ENCODE data around the gene ERBIN. TPM values are rescaled to one million over a fixed set of nuclear protein-coding genes. Genes with fewer than 3 reads are reported as not detected.

Gene ERBIN
- total RNA-seq, 1 experiment from 2014 or later = 38.9 TPM

DNA sequence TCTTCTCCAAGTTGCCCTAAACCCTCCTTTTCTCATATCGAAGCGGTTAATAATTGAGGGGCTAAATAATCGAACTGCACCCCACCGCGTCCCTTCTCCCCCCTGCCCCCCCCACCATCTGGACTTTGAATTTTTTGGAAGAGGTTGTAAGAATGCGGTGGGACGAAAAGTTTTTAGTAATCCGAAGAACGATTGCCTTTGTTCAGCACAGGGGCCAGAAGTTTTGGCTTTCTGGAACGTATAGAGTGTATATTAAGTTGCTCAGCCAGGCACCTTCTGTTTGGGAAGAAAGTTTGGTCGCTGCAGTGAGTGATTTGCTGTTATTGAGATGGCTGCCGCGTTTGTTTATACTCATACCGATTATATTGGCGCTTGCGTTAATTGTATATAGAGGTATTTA is 518 bp downstream of the ERBIN start:
- Histone ChIP-seq H3K27me3 (ENCODE audit: low read length) (no peaks in the 10 kb centered on the region), H3K9me2 (replicated peaks; ENCODE audit: low read length) (no peaks in the 10 kb centered on the region), H3K27ac (ENCODE audit: low read length) (peak overlapping the region; percentile 87), H3K79me2 (ENCODE audit: low read length) (peaks cover 75% of the 10 kb centered on the region), H3K4me3 (ENCODE audit: low read length) (peak overlapping the region; percentile 88), H3K9ac (ENCODE audit: low read length) (peak overlapping the region; percentile 84), H3K4me2 (ENCODE audit: low read length) (peak overlapping the region; percentile 85), H3K4me1 (ENCODE audit: insufficient read depth, low read length) (peaks cover 15% of the 10 kb centered on the region), H4K20me1 (ENCODE audit: low read length) (peaks cover 13% of the 10 kb centered on the region), H3F3A (ENCODE audit: low read length, unreplicated experiment) (no peaks in the 10 kb centered on the region), H3K36me3 (ENCODE audit: low read depth, low read length) (no peaks in the 10 kb centered on the region), H3K9me3 (ENCODE audit: low read length) (no peaks in the 10 kb centered on the region), H2AFZ (ENCODE audit: low read length) (no peak overlapping the region)
- intact Hi-C loops (cut with micrococcal nuclease) = loop anchor here (2.0 to 10.0 kb wide), 6 partner anchors 55 to 218 kb away; partner anchors contain the start of genes NLN, SGTB and SREK1
- POLR2A ChIA-PET (ENCODE audit: unreplicated experiment) = interaction anchor here (0.6 to 1.0 kb wide), 5 partner anchors 45 to 271 kb away, joined by 3 to 14 read pairs (median 4); no protein-coding TSS in a partner anchor
- ATAC-seq (no peak), DNase-seq (no peak)
- TF ChIP-seq, protein P1, sequence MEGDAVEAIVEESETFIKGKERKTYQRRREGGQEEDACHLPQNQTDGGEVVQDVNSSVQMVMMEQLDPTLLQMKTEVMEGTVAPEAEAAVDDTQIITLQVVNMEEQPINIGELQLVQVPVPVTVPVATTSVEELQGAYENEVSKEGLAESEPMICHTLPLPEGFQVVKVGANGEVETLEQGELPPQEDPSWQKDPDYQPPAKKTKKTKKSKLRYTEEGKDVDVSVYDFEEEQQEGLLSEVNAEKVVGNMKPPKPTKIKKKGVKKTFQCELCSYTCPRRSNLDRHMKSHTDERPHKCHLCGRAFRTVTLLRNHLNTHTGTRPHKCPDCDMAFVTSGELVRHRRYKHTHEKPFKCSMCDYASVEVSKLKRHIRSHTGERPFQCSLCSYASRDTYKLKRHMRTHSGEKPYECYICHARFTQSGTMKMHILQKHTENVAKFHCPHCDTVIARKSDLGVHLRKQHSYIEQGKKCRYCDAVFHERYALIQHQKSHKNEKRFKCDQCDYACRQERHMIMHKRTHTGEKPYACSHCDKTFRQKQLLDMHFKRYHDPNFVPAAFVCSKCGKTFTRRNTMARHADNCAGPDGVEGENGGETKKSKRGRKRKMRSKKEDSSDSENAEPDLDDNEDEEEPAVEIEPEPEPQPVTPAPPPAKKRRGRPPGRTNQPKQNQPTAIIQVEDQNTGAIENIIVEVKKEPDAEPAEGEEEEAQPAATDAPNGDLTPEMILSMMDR (conservative IDR thresholded peaks at IDR 0.05; ENCODE audit: low read depth, low read length) = no peak
- TF ChIP-seq EZH2phosphoT487 (IDR thresholded peaks at IDR 0.05; ENCODE audit: borderline replicate concordance, low read length) (no peak), EZH2 (IDR thresholded peaks at IDR 0.05; ENCODE audit: low read length, unreplicated experiment) (no peak)
- BruUV-seq (replicated peaks) = TSS peak; percentile 46
- CTCF ChIA-PET = no interaction called here

DNA sequence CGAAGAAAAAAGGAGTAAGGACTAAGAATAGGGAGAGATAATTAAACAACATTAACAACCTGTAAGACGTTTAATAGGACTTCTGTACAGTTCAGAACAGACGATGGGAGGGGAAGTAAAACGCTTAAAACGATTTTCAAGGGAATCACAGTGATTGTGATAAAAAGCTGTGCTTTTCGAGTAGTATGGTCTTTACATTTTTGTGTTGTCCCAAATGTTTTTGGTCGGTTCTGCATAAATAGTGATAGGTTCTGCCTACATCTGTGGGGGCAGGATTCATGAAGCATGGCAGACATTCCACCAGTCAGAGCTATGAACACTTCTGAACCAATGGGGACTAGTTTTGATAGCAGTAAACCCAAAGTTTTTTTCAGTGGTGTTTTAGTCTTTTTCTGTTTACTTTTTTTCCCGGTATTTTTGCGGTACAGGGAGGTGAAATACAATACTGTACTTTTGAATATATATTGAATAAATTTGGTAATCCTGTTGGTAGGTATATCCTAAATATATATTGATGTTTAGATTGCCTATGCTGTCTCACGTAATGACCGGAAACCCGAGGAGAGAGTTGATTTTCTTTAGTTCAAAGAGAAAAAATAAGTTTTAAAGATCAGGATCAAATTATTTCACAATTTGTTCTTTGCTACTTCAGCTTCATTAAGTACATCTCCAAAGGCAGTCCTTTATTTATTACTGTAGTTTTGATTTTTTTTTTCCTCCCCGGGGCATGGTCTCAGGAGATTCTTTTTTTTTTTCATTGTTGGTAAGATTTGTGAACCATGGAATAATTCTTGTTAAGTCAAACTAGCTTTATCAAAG is 1.3 kb downstream of the ERBIN start:
- peak overlapping the region; percentile 85 for H3K4me2 ChIP-seq (ENCODE audit: low read length)
- ATAC-seq (0 out of 2 replicates have a peak, but pooled peaks have one; percentile 10), DNase-seq (peak; percentile 37)
- ChIA-PET CTCF (no interaction called here), POLR2A (ENCODE audit: unreplicated experiment) (interaction anchor here (0.7 kb wide), 1 partner anchor 168 kb away, joined by 3 read pairs; no protein-coding TSS in a partner anchor)
- peaks cover 15% of the 10 kb centered on the region for H4K20me1 ChIP-seq (ENCODE audit: low read length)
- H3K4me3 ChIP-seq (ENCODE audit: low read length) = peak overlapping the region; percentile 88
- peaks cover 15% of the 10 kb centered on the region for H3K4me1 ChIP-seq (ENCODE audit: insufficient read depth, low read length)
- BruUV-seq (replicated peaks) = no TSS peak
- peak overlapping the region; percentile 87; the same call in 1 of the 2 replicates for H3K27ac ChIP-seq (ENCODE audit: low read length)
- H3K36me3 ChIP-seq (ENCODE audit: low read depth, low read length) = no peaks in the 10 kb centered on the region
- intact Hi-C loops (cut with micrococcal nuclease) = loop anchor here (2.0 to 10.0 kb wide), 6 partner anchors 55 to 217 kb away; partner anchors contain the start of genes NLN, SGTB and SREK1
- no peaks in the 10 kb centered on the region for H3K9me2 ChIP-seq (replicated peaks; ENCODE audit: low read length)
- H2AFZ ChIP-seq (ENCODE audit: low read length) = no peak overlapping the region
- no peaks in the 10 kb centered on the region for H3K27me3 ChIP-seq (ENCODE audit: low read length)
- H3F3A ChIP-seq (ENCODE audit: low read length, unreplicated experiment) = no peaks in the 10 kb centered on the region
- TF ChIP-seq EZH2 (IDR thresholded peaks at IDR 0.05; ENCODE audit: low read length, unreplicated experiment) = no peak
- TF ChIP-seq, protein P1 (conservative IDR thresholded peaks at IDR 0.05; ENCODE audit: low read depth, low read length) = no peak
- no peak for TF ChIP-seq EZH2phosphoT487 (IDR thresholded peaks at IDR 0.05; ENCODE audit: borderline replicate concordance, low read length)
- H3K9ac ChIP-seq (ENCODE audit: low read length) = peak overlapping the region; percentile 84
- H3K79me2 ChIP-seq (ENCODE audit: low read length) = peaks cover 83% of the 10 kb centered on the region
- H3K9me3 ChIP-seq (ENCODE audit: low read length) = no peaks in the 10 kb centered on the region

All from PC-3 (cell line).